Measurements from ENCODE around the gene DGKG. TPM values are rescaled to one million over a fixed set of nuclear protein-coding genes. Genes with fewer than 3 reads are reported as not detected.

The DGKG gene
- polyA plus RNA-seq, 3 donors, result 4.2 to 9.2 (median 4.3) TPM

- H3K4me1 ChIP-seq (ENCODE audit: control insufficient read depth in 1 of 2, insufficient read depth in 2 of 2, low read length in 2 of 2), result no peaks in the 10 kb centered on the region
- peaks cover 45% of the 10 kb centered on the region for H4K20me1 ChIP-seq (ENCODE audit: insufficient read depth, low read length)
- no peaks in the 10 kb centered on the region for H3K9me3 ChIP-seq (replicated peaks in 1 of 2; ENCODE audit: control insufficient read depth in 1 of 2, insufficient read depth in 1 of 2, low read length in 2 of 2)
- H3K27ac ChIP-seq (ENCODE audit: low read depth in 1 of 2, low read length in 2 of 2), result no peak overlapping the region
- no peak for DNase-seq
- intact Hi-C loops (cut with micrococcal nuclease), result no loop called here
- H3K4me3 ChIP-seq (replicated peaks in 1 of 3; ENCODE audit: low read depth in 2 of 3, low read length in 3 of 3), result no peak overlapping the region
- H3K4me2 ChIP-seq (replicated peaks; ENCODE audit: extremely low read depth, low read length, poor library complexity, severe bottlenecking), result no peak overlapping the region
- no peak overlapping the region for H3K9ac ChIP-seq (ENCODE audit: insufficient read depth, low read length, poor library complexity, severe bottlenecking)
- Mint-ChIP-seq H3K4me3 (no peak overlapping the region), H3K4me1 (no peaks in the 10 kb centered on the region), H3K36me3 (peaks cover 48 to 66% of the 10 kb centered on the region in 2 donors), H3K27me3 (ENCODE audit: low read depth in 3 of 3) (no peaks in the 10 kb centered on the region), H3K27ac (no peak overlapping the region), H3K9me3 (peaks cover 0 to 3% (median 0%) of the 10 kb centered on the region in 7 donors)
- H3K79me2 ChIP-seq (ENCODE audit: insufficient read depth, low read length), result peaks cover 77% of the 10 kb centered on the region
- no peaks in the 10 kb centered on the region for H3K27me3 ChIP-seq (ENCODE audit: control insufficient read depth in 2 of 2, insufficient read depth in 2 of 2, low read length in 2 of 2)
- H3K36me3 ChIP-seq (replicated peaks in 1 of 2; ENCODE audit: control insufficient read depth in 1 of 2, insufficient read depth in 2 of 2, low read length in 2 of 2), result peaks cover 70 to 94% of the 10 kb centered on the region in 2 donors
- H2AFZ ChIP-seq (ENCODE audit: insufficient read depth, low read depth, low read length, poor library complexity, severe bottlenecking), result no peak overlapping the region
- 83% methylated on average over 1 of the region's 3 CpGs for WGBS (ENCODE audit: insufficient coverage)
- no peak for TF ChIP-seq CTCF (IDR thresholded peaks at IDR 0.05)
These were observed 47.1 kb downstream of the DGKG start for GRCh38 chr3:186314896-186315295.

GRCh38 chr3:186311441-186311840 lies 50.6 kb downstream of the DGKG start:
- H2AFZ ChIP-seq (ENCODE audit: insufficient read depth, low read depth, low read length, poor library complexity, severe bottlenecking), result no peak overlapping the region
- H3K9ac ChIP-seq (ENCODE audit: insufficient read depth, low read length, poor library complexity, severe bottlenecking), result no peak overlapping the region
- no CpG with 5 or more reads among the region's 3 CpGs for WGBS (ENCODE audit: insufficient coverage)
- peaks cover 22 to 41% of the 10 kb centered on the region in 2 donors for H3K36me3 Mint-ChIP-seq
- no peak overlapping the region for H3K4me3 Mint-ChIP-seq
- peaks cover 0 to 3% (median 0%) of the 10 kb centered on the region in 7 donors for H3K9me3 Mint-ChIP-seq
- DNase-seq, result no peak
- no peaks in the 10 kb centered on the region for H3K9me3 ChIP-seq (replicated peaks in 1 of 2; ENCODE audit: control insufficient read depth in 1 of 2, insufficient read depth in 1 of 2, low read length in 2 of 2)
- H3K4me2 ChIP-seq (replicated peaks; ENCODE audit: extremely low read depth, low read length, poor library complexity, severe bottlenecking), result no peak overlapping the region
- peaks cover 41 to 86% of the 10 kb centered on the region in 2 donors for H3K36me3 ChIP-seq (replicated peaks in 1 of 2; ENCODE audit: control insufficient read depth in 1 of 2, insufficient read depth in 2 of 2, low read length in 2 of 2)
- H3K4me1 Mint-ChIP-seq, result no peaks in the 10 kb centered on the region
- peaks cover 54% of the 10 kb centered on the region for H4K20me1 ChIP-seq (ENCODE audit: insufficient read depth, low read length)
- H3K27ac Mint-ChIP-seq, result no peak overlapping the region
- H3K4me1 ChIP-seq (ENCODE audit: control insufficient read depth in 1 of 2, insufficient read depth in 2 of 2, low read length in 2 of 2), result no peaks in the 10 kb centered on the region
- peaks cover 64% of the 10 kb centered on the region for H3K79me2 ChIP-seq (ENCODE audit: insufficient read depth, low read length)
- H3K27me3 ChIP-seq (ENCODE audit: control insufficient read depth in 2 of 2, insufficient read depth in 2 of 2, low read length in 2 of 2), result no peaks in the 10 kb centered on the region
- no peak overlapping the region for H3K27ac ChIP-seq (ENCODE audit: low read depth in 1 of 2, low read length in 2 of 2)
- no peak for TF ChIP-seq CTCF (IDR thresholded peaks at IDR 0.05)
- H3K4me3 ChIP-seq (replicated peaks in 1 of 3; ENCODE audit: low read depth in 2 of 3, low read length in 3 of 3), result no peak overlapping the region
- intact Hi-C loops (cut with micrococcal nuclease), result no loop called here
- no peaks in the 10 kb centered on the region for H3K27me3 Mint-ChIP-seq (ENCODE audit: low read depth in 3 of 3)
